NCI-H1436 (cell line): ENCODE measurements around the gene MICAL3.

Experiments used
- DNase-seq: peaks from one replicate; lab custom pipeline; 2025; lab: John Stamatoyannopoulos, UW

The MICAL3 gene

DNA sequence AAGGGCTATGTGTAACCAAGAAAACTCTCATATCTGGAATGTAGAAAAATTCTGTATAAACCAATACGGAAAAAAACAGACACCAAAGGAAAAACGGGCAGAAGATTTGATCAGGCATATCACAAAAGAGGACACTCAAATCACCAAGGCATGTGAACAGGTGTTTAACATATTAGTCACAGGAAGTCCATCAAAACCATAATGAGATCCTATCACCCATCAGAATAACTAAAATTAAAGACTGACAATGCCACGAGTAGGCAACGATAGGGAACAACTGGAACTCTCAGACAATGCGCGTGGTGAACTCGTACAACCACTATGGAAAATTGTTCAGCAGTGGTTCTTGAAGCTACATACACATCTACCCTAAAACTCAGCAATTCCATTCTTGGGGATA is 94.5 kb downstream of the MICAL3 start:
- DNase-seq: no peak

DNA sequence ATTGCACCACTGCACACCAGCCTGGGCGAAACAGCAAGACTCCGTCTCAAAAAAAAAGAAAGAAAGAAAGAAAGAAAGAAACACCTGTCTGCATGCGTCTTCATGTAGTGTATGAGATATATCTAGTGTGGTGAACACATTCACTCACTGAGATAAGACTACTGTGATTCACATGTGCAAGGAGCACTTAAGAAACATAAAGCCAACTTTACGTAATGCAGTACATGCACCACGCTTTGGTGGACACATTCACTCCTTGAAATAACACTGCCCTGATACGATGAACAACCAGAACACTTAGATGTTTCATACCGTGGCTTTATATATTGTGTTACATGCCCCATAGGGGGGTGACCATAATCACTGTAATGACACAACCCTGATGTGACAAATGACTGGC is 96.0 kb downstream of the MICAL3 start:
- no peak for DNase-seq

DNA sequence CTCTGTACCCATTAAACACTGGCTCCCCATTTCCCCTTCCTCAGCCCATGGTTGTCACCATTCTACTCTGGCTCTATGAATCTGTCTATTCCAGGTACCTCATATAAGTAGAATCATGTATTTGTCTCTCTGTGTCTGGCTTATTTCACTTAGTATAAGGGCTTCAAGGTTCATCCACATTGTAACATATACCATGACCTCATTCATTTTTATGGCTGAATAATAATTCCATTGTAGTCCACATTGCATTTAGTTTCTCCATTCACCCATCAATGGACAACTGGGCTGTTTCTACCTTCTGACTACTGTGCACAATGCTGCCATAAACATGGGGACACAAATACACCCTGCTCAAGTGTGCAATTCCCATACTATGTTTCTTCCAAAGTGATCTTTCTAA is 97.3 kb downstream of the MICAL3 start:
- no peak for DNase-seq

DNA sequence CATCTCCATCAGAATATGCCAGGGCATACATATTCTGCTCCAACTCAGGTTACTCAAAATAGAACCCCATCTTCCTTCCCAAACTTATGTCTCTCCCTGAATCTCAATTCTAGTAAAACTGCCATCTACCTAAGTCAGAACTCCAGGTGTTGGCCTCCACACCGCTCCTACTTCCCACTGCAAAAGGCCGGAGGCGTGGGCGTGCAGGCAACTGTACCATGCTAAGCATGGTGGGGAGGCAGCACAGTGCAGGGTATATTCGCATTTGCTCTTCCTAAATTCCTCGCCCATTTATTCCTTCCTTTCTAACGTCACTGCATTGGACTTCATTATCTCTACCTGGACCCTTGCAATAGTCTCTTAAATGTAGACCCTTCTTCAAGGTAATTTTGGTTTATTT is 97.8 kb downstream of the MICAL3 start:
- DNase-seq: no peak

DNA sequence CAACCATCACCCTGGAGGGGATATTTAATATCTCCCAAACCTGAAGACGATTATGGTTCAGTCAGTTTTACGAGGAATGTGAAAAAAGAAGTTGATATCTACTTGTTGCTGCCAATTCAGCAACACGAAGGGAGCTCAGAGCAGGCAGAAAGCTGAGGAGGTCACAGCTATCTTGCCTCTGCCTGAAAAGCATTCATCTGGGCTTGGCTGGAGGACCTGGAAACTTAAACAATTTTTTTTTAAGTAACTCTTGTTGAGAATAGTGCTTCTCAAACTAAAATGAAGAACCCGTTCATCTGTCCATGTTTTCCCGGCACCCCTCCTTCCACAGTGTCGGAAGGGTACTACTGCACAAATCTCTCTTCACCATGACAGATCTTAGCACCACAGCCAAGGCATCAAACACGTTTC is 98.9 kb downstream of the MICAL3 start:
- no peak for DNase-seq

DNA sequence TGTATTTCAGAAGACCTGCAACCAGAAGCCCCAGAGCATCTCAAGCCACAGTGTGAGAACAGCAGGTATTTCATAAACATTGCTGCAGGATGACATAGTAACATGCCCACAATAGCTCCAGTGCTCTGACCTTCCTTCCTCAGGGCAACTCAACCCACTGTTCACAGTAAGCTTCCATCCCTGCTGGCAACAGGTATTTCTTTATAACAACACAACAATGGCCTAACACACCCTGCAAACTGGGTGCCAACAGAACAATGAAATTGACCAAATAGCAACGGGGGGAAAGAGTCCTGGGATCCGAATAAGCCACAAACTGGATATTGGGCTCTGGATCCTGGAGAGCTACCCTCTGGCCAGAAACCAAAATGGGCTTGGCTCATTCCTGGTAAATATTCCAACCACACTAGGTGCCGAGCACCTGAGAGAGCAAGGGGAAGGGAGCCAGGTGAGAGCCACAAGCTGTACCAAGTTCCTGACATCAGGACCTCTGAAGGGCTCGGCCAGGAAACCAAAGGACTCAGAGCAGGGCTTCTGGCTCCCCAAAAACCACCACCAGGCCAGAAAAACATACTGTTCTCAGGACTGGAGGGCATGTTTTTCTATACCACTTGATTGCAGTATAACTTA is 99.5 kb downstream of the MICAL3 start:
- no peak for DNase-seq

DNA sequence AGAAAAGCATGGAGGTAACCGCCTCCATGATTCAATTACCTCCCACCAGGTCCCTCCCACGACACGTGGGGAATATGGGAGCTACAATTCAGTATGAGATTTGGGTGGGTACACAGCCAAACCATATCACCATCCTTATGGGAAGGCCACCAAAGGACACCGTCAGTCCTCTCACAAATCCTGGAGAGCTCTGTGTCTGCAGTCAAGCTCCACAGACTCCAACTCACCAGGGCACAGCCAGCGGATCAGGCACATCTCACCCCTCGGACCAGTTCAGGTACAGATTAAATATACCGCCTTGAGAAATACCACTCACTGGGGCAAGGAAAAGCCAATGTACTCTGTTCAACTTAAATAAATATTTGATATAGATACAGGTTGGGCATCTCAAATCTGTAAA is 100.3 kb downstream of the MICAL3 start:
- no peak for DNase-seq

DNA sequence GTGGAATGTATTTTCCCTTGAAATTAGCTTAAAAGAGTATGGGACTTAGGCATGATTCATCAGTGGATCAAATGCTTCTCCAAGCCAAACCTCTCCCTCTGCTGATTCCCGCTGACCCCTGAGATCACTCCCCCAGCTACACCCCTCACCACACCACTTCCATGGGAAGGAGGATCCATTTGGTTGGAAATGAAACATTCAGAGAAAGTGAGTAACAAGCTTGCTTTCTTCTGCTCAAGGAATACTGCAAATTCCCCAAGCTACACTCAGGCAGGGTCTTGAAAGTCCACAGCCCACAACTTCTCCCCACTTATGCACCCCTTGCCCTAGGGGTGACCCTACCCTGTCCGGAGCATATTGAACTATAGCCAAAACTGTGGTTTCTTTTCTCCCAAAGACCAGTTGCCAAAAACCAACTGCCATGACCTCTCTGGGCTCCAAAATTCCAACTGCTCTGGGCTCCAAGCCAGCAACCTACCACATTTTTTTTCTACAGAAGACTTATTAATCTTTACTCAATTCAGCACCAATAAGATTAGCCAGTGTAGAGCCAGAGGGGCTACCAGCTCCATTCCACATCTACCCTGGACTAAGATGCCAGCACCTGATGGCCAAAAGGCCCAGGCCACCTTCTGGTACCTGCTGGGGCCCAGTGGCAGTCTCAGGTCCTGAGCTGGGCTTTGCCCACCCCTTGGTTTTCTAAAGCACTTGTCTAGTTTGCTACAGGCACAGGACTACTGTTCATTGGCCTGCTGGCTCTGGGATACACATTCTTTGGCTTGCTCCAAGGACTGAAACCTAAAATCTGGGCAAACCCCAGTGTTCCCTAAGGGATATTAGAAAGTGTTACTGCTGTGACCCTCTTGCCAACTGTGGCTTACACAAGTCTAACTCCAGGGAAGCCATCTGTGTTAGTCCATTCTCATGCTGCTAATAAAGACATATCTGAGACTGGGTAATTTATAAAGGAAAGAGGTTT is 101.1 kb downstream of the MICAL3 start:
- DNase-seq: no peak

DNA sequence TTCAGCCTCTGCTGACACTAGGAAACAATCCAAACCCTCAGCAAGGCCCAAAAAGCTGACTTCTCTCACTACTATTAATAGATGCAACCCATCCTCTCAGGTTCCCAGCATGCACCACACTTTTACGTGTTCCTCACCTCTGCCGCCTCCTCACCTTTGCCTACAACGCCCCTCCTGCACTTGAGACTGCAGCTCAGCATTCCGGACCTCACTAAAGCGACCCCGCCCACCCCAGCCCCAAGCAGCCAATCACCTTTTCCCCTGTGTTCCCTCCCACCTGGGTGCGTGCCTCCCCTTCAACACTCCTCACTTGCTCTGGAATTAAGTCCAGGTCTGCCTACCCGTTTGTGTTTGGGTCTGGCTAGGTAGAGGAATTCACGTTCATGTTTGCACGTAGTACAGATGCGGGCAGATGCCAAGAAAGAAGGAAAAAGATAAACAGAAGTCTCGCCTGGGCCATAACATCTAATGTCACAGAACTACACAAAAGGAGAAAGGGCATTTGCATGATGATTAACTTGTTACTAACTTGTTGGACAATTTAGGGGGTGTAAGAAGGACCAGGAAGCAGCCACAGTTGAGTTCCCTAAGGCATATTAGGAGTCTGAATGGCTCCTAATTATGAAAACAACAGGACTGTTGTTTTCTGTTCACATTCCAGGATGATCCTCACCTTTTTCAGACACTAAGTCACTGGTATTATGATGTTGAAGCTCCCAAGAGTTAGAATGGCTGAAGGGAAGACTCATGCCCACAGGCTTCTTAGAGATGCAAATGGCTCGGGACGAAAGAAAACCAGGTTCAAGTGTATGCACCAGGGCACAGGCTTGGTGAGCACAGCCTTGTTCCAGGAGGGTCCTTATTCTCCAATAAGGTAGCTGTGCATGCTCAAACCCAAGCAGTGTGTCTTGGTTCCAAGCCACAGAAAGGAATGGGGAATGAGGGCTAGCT is 102.2 kb downstream of the MICAL3 start:
- no peak for DNase-seq

DNA sequence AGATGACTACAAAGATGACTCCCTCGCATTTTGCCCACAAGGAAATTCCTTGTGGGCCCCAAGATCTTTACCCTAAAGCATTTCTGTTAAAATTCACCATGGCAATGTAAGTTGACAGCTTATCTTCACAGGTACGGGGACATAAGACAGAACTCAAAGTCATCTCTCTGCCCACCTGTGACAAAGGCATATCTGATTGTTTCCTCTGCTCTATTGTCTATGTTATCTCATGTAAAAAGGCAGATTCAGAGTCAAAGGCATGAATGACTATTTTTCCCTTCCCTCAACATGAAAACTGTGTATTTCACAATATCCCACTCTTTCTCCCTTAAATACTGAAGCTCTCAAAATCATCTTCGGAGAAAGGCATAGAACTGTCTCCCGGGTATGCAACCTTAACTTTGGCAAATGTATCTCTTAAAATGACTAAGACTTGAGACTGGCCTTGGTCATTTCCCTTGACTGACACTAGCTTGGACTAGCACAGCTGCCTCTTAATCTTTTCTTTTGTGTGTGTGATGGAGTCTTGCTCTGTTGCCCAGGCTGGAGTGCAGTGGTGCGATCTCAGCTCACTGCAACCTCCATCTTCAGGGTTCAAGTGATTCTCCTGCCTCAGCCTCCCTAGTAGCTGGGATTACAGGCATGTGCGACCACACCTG is 103.2 kb downstream of the MICAL3 start:
- DNase-seq: no peak

DNA sequence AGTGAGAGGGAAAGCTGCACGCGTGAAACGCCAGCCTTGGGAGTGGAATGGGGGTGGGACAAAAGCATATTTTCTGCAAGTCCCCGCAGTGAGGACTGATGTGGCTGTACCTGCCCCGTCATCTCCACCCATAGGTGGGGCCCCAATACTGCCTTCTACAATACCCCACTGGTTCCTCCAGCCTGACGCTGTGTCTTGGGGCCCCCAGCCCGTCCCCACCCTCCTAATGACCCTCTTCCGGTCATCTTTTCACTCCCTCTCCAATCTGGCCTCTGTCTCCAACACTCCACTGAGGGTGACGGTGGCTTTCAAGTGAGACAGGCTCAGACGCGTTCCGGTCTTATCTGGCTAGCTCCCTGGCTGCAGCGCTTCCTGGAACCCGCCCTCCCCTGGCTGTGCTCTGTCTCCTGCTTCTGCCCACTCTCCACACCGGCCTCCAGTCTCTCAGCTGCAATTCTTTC is 104.2 kb downstream of the MICAL3 start:
- no peak for DNase-seq

DNA sequence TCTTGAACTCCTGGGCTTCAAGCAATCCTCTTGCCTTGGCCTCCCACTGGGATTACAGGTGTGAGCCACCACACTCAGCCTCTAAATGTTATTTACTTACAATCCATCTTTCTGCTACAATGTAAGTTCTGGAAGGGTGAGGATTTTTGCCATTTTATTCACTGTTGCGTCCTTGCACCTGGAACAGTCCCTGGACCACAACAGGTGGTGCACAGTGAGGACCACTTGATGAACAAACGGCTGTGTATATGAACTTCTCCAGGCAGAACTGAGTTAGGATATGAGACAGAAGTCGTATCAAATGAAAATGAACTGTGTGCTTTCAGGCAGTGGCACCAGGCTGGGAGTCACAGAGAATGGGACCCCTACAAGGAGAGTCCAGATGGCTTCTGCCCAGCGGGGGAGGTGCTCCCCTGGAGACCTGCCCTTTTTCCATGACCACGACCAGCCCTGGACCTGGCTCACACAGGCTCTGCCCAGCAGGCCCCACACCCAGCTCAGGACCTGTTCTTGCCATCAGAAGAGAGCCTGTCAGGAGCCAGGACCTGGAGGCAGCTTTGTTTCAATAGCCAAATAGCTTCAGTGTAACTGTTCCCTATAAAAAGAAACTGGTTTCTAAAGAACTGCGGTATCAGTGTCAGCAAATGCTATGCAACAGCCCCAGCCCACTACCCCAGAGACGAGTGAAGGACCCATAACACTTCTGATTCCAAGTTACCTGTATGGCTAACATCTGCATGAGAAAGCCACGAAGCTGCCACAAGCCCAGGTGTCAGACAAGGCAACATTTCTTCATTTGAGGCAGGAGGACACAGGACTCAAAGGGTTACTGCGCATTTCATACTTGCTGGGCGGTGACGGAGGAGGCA is 104.9 kb downstream of the MICAL3 start:
- DNase-seq: no peak

DNA sequence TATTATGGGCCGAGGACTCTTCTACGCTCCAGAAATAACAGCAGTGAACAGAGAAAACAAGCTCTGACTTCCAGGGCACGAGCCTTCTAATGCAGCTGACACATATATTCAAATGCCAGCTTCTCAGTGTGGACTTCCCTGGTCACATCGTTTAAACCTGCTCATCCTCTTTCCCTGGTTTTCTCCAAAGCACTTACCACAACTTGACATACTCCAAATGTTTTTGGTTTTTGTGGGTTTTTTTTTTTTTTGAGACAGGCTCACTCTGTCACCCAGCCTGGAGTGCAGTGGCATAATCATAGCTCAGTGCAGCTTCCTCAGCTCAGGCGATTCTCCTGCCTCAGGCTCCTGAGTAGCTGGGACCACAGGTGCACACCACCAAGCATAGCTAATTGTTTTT is 105.5 kb downstream of the MICAL3 start:
- no peak for DNase-seq

DNA sequence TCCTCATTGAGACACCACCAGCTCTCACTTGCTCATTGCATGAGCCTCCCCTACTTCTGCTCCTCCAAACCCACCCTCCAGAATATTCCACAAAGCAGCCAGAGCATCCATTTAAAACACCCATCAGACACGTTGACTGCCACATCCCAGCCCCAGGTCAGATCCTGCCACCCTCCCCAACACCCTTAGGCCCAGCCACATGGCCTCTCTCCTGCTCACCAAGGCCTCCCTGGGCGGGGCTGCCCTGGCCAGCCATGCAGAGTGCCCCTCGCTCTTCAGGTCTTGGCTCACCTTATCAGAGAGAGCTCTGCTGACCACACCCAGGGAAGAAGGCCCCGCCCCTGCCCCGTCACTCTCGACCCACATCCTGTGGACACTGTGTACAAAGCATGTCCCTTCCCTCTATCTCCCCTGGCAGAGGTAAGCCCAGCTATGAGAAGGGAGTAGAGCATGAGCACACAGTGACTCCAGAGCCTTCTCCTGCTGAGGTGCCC is 106.8 kb downstream of the MICAL3 start:
- DNase-seq: no peak

DNA sequence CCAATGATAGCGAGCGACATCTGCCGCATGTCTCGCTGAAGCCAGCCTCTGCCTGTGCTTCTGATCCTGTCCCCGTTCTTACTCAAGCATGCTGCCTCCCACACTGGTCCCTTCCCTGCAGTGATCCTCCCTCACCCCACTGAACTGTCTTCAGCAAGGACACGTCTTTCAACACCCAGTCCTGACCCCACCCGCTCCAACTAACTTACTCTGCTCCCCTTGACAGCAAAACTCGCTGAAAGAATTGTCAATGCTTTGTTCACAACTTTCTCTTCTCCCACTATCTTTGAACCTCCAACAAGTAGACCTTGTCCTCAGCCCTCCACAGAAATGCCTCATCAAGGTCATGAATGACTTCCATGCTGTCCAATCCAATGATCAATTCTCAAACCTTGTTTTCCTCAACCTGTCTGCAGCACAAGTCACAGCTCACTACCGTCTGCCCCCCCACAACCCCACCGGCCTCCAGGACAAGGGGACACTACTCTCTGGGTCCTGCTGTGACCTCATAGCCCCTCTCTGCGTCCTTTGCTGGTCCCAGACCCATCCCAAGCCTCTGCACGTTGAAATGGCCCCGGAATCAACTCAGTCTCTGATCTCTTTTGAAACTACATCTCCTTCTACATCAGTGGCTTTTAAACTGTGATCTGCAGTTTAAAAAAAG is 108.0 kb downstream of the MICAL3 start:
- DNase-seq: no peak

DNA sequence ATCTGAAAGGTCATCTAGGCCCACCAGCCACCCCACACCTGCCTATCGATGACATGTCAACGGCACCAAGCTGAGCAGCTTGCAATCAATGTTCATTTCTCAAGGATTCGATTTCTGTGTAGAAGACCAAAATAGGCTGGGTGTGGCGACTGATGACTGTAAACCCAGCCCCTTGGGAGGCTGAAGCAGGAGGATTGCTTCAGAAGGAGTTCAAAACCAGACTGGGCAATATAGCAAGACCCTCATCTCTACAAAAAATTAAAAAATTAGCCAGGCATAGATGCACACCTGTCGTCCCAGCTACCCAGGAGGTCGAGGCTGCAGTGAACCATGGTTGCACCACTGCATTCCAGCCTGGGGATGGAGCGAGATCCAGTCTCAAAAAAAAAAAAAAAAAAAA is 108.7 kb downstream of the MICAL3 start:
- DNase-seq: no peak

DNA sequence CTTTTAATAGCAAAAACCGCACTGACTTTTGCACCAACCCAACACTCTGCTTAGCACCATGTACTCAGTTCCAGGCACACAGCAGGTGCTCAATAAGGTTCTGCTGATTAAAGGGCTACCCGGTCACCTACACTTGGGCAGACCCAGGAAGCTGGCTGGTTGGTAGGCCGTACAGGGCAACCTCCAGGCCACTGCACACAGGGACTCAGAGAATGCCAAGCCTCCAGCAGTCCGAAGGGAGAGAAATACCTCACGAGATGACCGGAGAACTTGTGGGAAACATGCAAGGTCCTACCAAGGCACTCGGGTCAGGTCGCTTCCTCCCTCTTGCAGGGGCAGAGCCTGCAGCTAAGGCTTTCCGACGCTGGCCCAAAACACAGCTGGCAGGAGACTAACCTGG is 109.2 kb downstream of the MICAL3 start:
- DNase-seq: no peak

DNA sequence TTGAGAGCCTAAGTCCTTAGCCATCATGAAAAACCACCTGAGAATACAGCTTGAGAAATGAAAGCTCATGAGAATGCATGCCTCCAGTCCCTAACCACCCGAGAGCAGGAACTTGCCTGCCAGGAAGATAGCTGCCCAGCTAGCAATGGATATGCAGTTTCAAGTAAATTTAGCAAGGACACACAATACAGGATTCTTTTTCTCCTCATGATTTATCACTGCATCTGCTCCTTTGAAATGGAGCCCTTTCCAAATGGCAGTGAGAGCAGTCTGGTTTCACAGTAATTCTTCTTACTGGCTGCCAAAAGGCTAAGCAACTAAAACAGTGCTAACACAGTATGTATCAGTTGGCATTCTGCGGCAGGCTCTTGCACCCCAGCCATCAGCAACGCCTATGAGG is 109.9 kb downstream of the MICAL3 start:
- DNase-seq: no peak

DNA sequence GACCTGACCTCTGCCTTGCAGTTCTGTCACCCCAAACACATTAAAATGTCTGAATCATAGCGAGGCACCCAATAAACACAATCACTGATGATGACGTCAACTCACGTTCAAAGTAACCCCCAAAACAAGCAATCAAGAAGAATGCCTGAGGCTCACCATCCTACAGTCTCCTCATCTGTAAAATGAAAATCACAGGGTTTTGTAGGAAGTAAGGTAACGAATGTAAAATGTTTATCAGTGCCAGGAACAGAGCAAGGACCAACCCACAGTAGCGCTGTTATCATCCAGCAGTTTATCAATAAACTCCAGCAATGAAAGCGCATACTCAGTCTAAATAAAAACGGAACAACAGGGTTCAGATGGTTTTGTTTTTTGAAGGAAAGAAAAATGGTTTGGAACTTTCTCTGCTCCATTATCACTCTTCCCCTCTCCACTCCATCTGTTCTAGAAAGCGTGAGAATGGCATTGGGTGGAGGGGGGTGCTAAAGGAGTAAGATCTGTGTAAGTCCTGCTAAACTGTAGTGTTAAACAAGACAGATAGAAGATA is 110.5 kb downstream of the MICAL3 start:
- DNase-seq: no peak
